ENCODE results near the gene CCDC158.
"Not testable (repeated sequence)": the region's sequence is repeated elsewhere in the genome, so short reads cannot be mapped to it uniquely, and the experiment has no call there.

Gene CCDC158

GRCh38 chr4:76420762-76421581 is at the start of gene CCDC158:
TSS of gene CCDC158 (minus strand) at chr4:76421141. CDS start at chr4:76403207, 17,934 bp downstream.
- DNase-seq, result no peak

GRCh38 chr4:76470532-76470931 is 49.6 kb upstream of the CCDC158 start:
- DNase-seq, result no peak

- DNase-seq, result no peak
Measured at GRCh38 chr4:76470064-76470463, 49.1 kb upstream of the CCDC158 start.

GRCh38 chr4:76463568-76463967 is 42.6 kb upstream of the CCDC158 start:
- DNase-seq, result no peak

- no peak for DNase-seq
Measured at GRCh38 chr4:76459291-76459723, 38.4 kb upstream of the CCDC158 start.

GRCh38 chr4:76458825-76459224 is 37.9 kb upstream of the CCDC158 start:
- DNase-seq, result no peak

- no peak for DNase-seq
Measured at GRCh38 chr4:76458297-76458696, 37.4 kb upstream of the CCDC158 start.

- DNase-seq, result no peak
Measured at GRCh38 chr4:76457885-76458284, 36.9 kb upstream of the CCDC158 start.

GRCh38 chr4:76454073-76454472 is 33.1 kb upstream of the CCDC158 start:
- not testable (repeated sequence) for DNase-seq

GRCh38 chr4:76453232-76453631 is 32.3 kb upstream of the CCDC158 start:
- no peak for DNase-seq

GRCh38 chr4:76449833-76450232 is 28.9 kb upstream of the CCDC158 start:
- no peak for DNase-seq

GRCh38 chr4:76449362-76449767 is 28.4 kb upstream of the CCDC158 start:
- DNase-seq, result no peak

GRCh38 chr4:76448211-76448610 is 27.3 kb upstream of the CCDC158 start:
- no peak for DNase-seq

GRCh38 chr4:76447393-76447851 is 26.5 kb upstream of the CCDC158 start:
- DNase-seq, result no peak

GRCh38 chr4:76445911-76446310 is 25.0 kb upstream of the CCDC158 start:
- DNase-seq, result no peak

GRCh38 chr4:76443376-76443775 is 22.4 kb upstream of the CCDC158 start:
- DNase-seq, result no peak

- DNase-seq, result no peak
Measured at GRCh38 chr4:76442807-76443206, 21.9 kb upstream of the CCDC158 start.

GRCh38 chr4:76441881-76442280 is 20.9 kb upstream of the CCDC158 start:
- no peak for DNase-seq

- DNase-seq, result no peak
Measured at GRCh38 chr4:76439491-76439890, 18.6 kb upstream of the CCDC158 start.

GRCh38 chr4:76435528-76436319 is 14.8 kb upstream of the CCDC158 start:
- no peak for DNase-seq

GRCh38 chr4:76434901-76435527 is 14.1 kb upstream of the CCDC158 start, which contains the start of gene SHROOM3:
TSS of gene SHROOM3 (plus strand) at chr4:76435229. CDS start at chr4:76436053, 824 bp downstream.
- DNase-seq, result no peak

GRCh38 chr4:76430519-76431388 is 9.8 kb upstream of the CCDC158 start:
- DNase-seq, result no peak

All from cortex of kidney (tissue), 1 donor.